K562 (cell line): ENCODE measurements around the gene CERS6. TPM values are rescaled to one million over a fixed set of nuclear protein-coding genes. Genes with fewer than 3 reads are reported as not detected.
A peak's percentile ranks its signal among the peaks of the same experiment; 100 is the strongest.

Experiments
- BRCA1 ChIP-seq, 2 experiments: fragments of 450-650 bp in 1 of 2; sonication (generic) in 1 of 2; formaldehyde crosslinking in 1 of 2; IDR thresholded peaks; 2 replicates each; pipeline versions ENCODE4 v1.5.0 to v1.6.1; 2017 to 2020; ENCODE audit warnings: mild to moderate bottlenecking in 1 of 2, missing genetic modification reagents in 1 of 2
- CHD7 ChIP-seq: fragments of 200-600 bp; sonication (generic); IDR thresholded peaks from one replicate; pipeline ENCODE4 v1.6.1; 2012; ENCODE audit warnings: mild to moderate bottlenecking, low read depth, low read length, inconsistent platforms
- CTBP1 ChIP-seq: fragments of 450-650 bp; IDR thresholded peaks from 2 replicates; pipeline ENCODE4 v1.6.1; 2016; ENCODE audit warnings: borderline replicate concordance
- DDX20 ChIP-seq: fragments of 450-650 bp; IDR thresholded peaks from 2 replicates; pipeline ENCODE4 v1.6.1; 2016; ENCODE audit warnings: missing genetic modification characterization, low read depth, mild to moderate bottlenecking, missing compliant biosample characterization, moderate library complexity
- ETV1 ChIP-seq: fragments of 450-650 bp; conservative IDR thresholded peaks from 2 replicates; pipeline ENCODE4 v1.6.1; 2016; ENCODE audit warnings: missing genetic modification characterization, control low read depth, low read depth, missing compliant biosample characterization
- MEIS2 ChIP-seq: fragments of 450-650 bp; IDR thresholded peaks from 2 replicates; pipeline ENCODE4 v1.6.1; 2014; ENCODE audit warnings: mild to moderate bottlenecking; ENCODE audit not compliant: partially characterized antibody
- NR1H2 ChIP-seq: sonication (generic); formaldehyde crosslinking; IDR thresholded peaks from 2 replicates; pipeline ENCODE4 v1.4.0; 2020; ENCODE audit warnings: mild to moderate bottlenecking, missing genetic modification reagents
- SMAD1 ChIP-seq: fragments of 150-350 bp; IDR thresholded peaks from 2 replicates; pipeline ENCODE4 v1.6.1; 2014; ENCODE audit warnings: low read length, low read depth; ENCODE audit not compliant: partially characterized antibody
- SMAD3 ChIP-seq: fragments of 450-650 bp; formaldehyde crosslinking; conservative IDR thresholded peaks from 2 replicates; pipeline ENCODE4 v1.4.0; 2020; ENCODE audit warnings: mild to moderate bottlenecking
- TCF7 ChIP-seq: sonication (generic); IDR thresholded peaks from 2 replicates; pipeline ENCODE4 v1.6.1; 2016; ENCODE audit warnings: antibody characterized with exemption, borderline replicate concordance
- THRA ChIP-seq: fragments of 450-650 bp; IDR thresholded peaks from 2 replicates; pipeline ENCODE4 v1.6.1; 2017; ENCODE audit warnings: mild to moderate bottlenecking, moderate library complexity
- ZBTB8A ChIP-seq: fragments of 450-650 bp; IDR thresholded peaks from 2 replicates; pipeline ENCODE4 v1.6.1; 2018; ENCODE audit warnings: mild to moderate bottlenecking, moderate library complexity; ENCODE audit not compliant: partially characterized antibody
- ZNF212 ChIP-seq: fragments of 450-650 bp; formaldehyde crosslinking; IDR thresholded peaks from 2 replicates; pipeline ENCODE4 v1.4.0; 2020; ENCODE audit warnings: mild to moderate bottlenecking
- polyA plus RNA-seq, 8 experiments: library from polyadenylated mRNA; depleted of rRNA in 4 of 8; stranded (reverse) in 5 of 8; unstranded in 3 of 8; fragments of >200 nt; fragmentation: Nextera tagmentation in 2 of 8; fragmentation: Illumina TruSeq in 1 of 8; extraction: Ambion mirVana in 2 of 8; extraction: Trizol in 1 of 8; gene quantifications; 2 replicates each; pipeline versions ENCODE4 v1.2.1 to v1.2.3, GENCODE V29; 2011 to 2014; ENCODE audit warnings: inconsistent platforms in 1 of 8, missing spikeins in 1 of 8
- total RNA-seq, 7 experiments: library from RNA; depleted of rRNA in 6 of 7; stranded (reverse); fragments of >200 nt in 6 of 7; fragmentation: Illumina TruSeq in 2 of 7; extraction: Trizol in 2 of 7; gene quantifications; 2 replicates each; pipeline versions ENCODE4 v1.2.1 to v1.2.3, GENCODE V29; 2011 to 2021; ENCODE audit warnings: low replicate concordance in 1 of 7

CERS6 gene
- total and polyA plus RNA-seq, 9 of the 15 experiments (the other 6 are each of a cell fraction or from before 2014, with no cell fraction given) = 1.6 to 13.6 (median 11.4) TPM

DNA sequence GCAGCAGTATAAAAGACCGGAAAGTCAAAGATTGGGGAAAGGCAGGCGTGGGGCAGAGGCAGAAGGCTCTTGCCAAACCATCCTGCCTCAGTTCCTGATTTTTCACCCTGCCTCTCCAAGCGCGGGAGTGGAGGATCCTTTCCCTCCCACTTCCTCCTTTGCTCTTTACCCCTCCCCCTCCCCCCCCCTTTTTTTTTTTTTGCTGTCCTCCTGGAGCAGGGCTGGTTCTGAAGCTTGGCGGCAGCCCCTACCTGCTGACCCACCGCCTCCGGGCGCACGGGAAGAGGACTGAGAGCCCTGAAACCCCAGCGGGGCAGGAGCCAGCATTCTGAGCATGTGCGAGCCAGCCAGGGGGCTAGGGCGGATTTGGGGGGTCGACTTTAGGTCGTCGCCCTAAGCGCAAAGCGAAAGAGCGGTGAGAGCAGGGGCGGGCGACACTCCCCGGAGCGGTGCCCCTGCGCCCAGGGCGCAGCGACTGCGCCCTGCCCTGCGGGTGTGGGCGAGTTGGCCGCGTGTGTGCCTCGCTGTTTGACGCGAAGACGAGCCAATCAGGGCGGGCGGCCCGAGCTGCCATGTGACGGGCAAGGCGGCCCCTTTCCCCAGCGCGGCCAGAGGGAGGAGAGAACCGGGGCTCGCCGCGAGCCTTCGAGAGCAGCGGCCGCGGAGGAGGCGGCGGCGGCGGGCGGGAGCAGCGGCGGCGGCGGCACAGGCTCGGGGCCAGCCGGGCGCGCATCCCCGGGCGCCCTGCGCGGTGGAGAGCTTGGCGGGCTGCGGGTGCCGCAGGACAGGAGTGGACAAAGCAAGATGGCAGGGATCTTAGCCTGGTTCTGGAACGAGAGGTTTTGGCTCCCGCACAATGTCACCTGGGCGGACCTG lies at the start of gene CERS6 (continued):
- no peak for TF ChIP-seq ZNF212 (CRISPR knock-in tag)
- no peak for TF ChIP-seq TCF7
- no peak for TF ChIP-seq BRCA1 (IDR thresholded peaks at IDR 0.05)
- 0 out of 2 replicates have a peak, but pooled peaks have one; percentile 20 for TF ChIP-seq BRCA1 (CRISPR knock-in tag; IDR thresholded peaks at IDR 0.05)
- TF ChIP-seq CTBP1 = peak; percentile 85
- no peak for TF ChIP-seq DDX20
- TF ChIP-seq THRA = no peak
- no peak for TF ChIP-seq MEIS2
- no peak for TF ChIP-seq SMAD1
- no peak for TF ChIP-seq ETV1 (tag)
- TF ChIP-seq SMAD3 (CRISPR knock-in tag) = no peak
- no peak for TF ChIP-seq CHD7
- no peak for TF ChIP-seq NR1H2 (CRISPR knock-in tag)
- no peak for TF ChIP-seq ZBTB8A
